DMS79 treated with DMSO at 0.1 percent for 48 hours (cell line): ENCODE data around the gene PCDH18.
"Not testable (repeated sequence)": the region's sequence is repeated elsewhere in the genome, so short reads cannot be mapped to it uniquely, and the experiment has no call there.

ENCODE experiments used
- DNase-seq: peaks from one replicate; lab custom pipeline; 2025; lab: John Stamatoyannopoulos, UW

The PCDH18 gene

DNA sequence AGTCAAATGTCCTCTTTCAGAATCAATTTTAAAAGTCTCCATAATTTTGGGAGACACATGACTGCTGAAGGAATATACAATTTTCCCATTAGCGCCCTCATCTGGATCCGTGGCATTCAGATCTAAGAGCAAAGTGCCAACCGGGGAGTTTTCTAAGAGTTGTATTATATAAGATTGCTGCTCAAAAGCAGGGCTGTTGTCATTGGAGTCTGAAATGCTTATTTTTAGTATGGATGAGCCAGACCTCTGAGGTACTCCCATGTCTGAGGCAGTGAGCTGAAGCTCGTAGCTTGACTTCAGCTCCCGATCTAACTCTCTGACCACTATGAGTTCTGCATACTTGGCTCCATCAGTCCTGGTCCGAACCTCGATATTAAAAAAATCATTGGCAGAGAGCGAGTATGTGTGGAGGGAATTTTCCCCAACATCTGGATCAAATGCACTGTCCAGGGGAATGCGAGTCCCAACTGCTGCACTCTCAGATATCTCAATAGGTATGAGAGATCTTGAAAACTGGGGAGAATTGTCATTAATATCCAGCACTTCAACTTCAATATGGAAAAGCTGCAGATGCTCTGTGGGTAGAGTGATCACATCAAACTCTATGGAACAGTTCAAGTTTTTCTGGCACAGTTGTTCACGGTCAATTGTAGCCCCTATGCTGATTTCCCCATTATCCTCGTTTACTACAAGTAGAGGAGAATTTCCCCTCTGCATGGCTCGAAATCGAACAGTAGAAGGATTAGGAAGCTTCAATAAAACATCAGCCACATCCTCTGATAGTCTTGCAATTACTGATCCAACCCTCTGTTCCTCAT lies 917 bp downstream of the PCDH18 start:
- no peak for DNase-seq

DNA sequence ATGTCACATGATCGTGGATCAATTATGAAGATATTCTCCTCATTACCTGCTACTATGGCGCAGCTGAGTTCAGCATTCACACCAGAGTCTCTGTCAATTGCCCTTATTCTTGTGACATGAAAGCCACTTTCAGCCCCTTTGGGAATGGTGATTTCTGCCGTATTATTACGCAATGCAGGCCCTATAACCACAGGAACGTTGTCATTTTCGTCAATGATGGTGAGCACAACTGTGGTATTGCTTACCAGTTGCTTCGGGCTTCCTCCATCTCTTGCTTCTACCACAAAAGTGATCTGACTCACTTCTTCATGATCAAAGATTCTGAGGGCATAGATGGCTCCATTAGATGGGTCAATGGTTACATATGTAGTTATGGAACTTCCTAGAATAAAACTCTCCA lies 2.1 kb downstream of the PCDH18 start:
- DNase-seq = no peak

DNA sequence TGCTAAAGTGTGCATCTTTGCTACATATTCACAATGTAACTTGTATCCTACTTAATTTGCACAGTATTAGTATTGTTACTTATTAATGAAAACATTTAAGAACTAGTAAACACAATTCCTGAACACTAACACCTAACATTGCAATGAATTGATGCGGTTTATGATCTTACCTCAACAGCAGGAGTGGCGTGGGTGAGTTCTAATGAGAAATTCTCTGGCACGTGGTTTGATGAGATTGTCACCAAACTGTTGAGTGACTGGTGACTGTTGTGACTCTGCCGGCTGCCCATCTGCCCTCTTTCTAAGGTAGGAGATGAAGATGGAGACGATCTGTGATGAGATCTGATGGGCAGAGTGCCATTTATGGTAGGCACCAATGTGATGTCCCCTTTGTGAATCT lies 2.9 kb downstream of the PCDH18 start:
- DNase-seq = no peak

DNA sequence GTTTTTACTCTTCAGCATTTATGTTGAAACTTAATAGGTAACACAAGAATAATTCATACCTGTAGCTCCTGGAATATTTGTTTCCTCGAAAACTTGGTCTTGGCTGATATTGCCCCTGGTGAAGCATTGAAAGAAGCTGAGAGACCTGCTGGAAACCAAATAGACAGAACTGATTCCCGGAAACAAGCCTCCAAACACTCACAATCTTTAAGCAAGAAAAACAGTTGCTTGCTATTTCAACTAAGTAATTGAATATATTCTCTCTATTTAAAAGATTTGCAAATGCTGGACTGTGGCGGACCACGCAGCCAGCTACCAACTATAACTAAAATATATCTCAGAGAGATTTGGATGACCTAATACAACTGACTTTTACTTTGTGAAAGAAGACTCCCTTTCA lies 3.6 kb downstream of the PCDH18 start:
- DNase-seq = no peak

- DNase-seq = no peak
Measured at GRCh38 chr4:137526681-137527080, 5.6 kb downstream of the PCDH18 start.

GRCh38 chr4:137524725-137525369 lies 7.4 kb downstream of the PCDH18 start:
- no peak for DNase-seq

DNA sequence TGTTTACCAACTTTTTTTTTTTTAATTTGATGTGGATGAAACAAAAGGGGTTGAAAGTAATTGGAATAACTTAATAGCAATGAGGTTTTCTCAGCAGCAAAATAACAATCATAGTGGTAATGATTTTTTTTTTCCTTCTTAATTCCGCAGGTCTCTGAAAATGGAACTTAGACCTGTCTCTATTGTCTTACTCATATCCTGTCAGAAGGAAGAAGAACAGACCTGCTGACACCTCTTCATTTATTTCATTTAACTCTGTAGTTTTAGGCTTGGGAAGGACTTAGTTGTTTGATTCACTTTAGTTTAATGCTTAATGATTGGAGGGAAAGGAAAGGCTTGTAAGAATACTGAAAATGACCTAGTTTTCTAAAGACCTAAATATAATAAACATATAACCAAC lies 9.0 kb downstream of the PCDH18 start:
- no peak for DNase-seq

DNA sequence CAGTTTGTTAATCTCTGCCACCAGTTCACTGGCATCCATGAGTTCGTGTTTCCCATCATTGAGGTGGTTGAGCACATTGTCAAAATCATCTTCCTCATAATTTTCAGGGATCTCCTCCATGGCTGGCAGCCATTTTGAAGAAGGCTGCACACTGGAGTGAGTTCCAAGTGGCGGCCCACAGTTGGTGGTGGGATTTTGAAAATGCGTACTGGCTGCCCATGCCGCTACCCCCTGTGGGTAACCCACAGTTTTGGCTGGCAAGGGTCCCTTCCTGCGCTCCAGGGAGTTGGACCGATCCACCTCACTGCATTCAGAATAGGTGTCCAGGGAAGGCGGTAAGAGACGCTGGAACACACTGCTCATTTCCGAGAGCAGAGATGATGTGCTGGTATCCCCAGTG lies 11.2 kb downstream of the PCDH18 start:
- DNase-seq = no peak

DNA sequence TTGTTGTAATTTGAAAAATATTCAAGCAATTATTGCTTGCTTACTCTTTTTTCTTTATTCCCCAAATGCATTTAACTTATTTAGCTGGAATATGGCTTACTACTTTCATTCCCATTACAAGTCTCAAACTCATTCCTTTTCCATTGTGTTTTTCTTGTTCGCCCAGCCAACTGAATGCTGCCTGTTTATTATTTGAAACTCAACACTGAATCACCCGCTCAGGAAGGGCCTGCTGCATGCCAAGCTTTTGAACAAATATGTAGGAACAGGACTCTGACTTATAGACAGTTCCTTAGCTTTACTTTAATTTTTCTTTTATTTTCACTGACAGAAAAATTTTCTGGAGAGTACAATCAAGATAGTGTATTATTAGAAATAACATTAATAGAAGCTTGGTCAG lies 12.9 kb downstream of the PCDH18 start:
- no peak for DNase-seq

- not testable (repeated sequence) for DNase-seq
Measured at GRCh38 chr4:137517323-137517722, 15.0 kb downstream of the PCDH18 start.

GRCh38 chr4:137514406-137515111 lies 17.7 kb downstream of the PCDH18 start:
- DNase-seq = no peak

DNA sequence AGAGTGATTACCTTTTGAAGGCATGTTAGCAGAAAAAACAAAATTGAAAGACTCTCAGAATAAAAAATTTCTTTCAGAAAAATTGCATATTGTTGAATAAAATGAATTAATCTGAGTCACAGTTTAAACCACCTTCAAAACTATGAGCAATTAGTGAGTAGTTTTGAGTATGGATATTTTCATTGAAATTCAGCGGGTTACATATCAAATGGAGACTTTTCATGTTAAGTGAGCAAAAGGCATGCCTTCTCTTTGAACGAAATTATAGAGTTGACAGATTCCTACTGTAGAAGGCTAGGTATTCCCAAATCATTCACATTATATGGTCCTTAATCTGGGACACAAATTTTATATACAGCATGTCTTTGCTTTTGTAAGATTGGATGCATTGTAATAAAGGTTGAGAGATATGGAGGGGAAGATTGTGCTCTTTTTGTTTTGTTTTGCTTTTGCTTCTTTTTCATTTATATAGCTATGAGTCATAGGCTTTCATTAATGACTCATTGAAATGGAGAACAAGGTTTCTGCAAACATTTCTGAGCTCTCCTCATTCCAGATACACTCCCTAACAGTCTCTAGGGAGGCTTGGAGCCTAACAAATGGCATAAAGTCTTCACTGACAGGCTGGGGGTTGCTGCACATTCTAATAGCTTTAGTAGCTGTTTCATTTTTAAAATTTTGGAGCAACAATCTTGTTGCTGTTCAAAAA lies 21.6 kb downstream of the PCDH18 start:
- DNase-seq = no peak

DNA sequence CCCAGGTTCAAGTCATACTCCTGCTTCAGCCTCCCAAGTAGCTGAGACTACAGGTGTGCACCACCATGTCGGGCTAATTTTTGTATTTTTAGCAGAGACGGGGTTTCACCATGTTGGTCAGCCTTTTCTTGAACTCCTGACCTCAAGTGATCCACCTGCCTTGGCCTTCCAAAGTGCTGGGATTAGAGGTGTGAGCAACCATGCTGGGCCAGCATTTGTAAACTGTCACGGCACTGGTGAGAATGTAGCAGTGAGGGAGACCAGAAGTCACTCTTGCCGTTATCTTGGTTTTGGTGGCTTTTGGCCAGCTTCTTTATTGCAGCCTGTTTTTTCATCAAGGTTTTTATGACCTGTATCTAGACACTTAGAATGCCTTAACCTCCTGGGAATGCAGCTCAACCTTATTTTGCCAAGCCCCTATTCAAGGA lies 22.4 kb downstream of the PCDH18 start:
- no peak for DNase-seq

GRCh38 chr4:137502339-137503129 lies 29.8 kb downstream of the PCDH18 start:
- no peak for DNase-seq

- DNase-seq = not testable (repeated sequence)
Measured at GRCh38 chr4:137496267-137496666, 36.0 kb downstream of the PCDH18 start.

GRCh38 chr4:137495578-137495977 lies 36.7 kb downstream of the PCDH18 start:
- DNase-seq = no peak

DNA sequence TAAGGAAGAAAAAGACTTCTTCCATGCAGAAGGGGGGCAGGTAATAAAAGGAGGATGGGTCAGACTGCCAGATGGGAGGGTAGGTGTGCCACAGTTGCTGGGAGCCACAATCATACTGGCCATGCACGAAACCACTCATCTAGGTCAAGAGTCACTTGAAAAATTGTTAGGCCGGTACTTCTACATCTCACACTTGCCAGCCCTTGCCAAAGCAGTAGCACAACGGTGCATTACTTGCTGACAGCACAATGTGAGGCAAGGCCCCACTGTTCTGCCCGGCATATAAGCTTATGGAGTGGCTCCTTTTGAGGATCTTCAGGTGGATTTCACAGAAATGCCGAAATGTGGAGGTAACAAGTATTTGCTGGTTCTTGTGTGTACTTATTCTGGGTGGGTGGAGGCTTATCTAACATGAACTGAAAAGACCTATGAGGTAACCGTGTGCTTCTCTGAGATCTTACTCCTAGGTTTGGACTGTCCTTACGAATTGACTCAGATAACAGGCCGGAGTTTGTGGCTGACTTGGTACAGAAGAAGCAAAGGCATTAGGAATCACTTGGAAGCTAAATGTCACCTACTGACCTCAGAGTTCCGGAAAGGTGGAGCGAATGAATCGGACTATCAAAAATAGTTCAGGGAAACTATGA lies 48.9 kb downstream of the PCDH18 start:
- peak; percentile 9 for DNase-seq

DNA sequence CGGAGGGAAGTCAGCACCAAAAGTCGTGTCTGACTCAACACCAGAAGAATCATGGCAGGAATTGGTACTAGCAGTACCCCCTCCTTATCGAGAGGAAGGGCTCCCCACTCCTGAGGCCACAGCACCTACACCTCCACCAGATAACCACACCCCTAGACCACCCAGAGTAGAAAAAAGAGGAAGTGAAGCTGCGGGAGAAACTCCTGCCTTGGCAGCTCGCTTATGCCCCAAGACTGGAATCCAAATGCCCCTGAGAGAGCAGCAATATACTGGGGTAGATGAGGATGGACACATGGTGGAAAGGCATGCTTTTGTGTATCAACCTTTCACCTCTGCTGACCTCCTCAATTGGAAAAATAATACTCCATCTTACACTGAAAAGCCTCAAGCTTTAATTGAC lies 52.6 kb downstream of the PCDH18 start:
- not testable (repeated sequence) for DNase-seq

- DNase-seq = no peak
Measured at GRCh38 chr4:137476345-137476744, 55.9 kb downstream of the PCDH18 start.

- no peak for DNase-seq
Measured at GRCh38 chr4:137474711-137475301, 57.5 kb downstream of the PCDH18 start.

GRCh38 chr4:137471895-137472294 lies 60.4 kb downstream of the PCDH18 start:
- no peak for DNase-seq
